NOMO-1 treated with dmso at 0.1 percent for 144 hours (cell line): Measurements from ENCODE around the gene C11orf98.
"Not testable (repeated sequence)": the region's sequence is repeated elsewhere in the genome, so short reads cannot be mapped to it uniquely, and the experiment has no call there.

ENCODE experiments used
- DNase-seq: peaks from one replicate; lab custom pipeline; 2025; ENCODE audit not compliant: unreplicated experiment; lab: John Stamatoyannopoulos, UW

C11orf98 gene

GRCh38 chr11:62654297-62654696, 10.7 kb downstream of the C11orf98 start:
- DNase-seq: no peak

GRCh38 chr11:62652161-62653006, 12.6 kb downstream of the C11orf98 start:
- DNase-seq: no peak

DNA sequence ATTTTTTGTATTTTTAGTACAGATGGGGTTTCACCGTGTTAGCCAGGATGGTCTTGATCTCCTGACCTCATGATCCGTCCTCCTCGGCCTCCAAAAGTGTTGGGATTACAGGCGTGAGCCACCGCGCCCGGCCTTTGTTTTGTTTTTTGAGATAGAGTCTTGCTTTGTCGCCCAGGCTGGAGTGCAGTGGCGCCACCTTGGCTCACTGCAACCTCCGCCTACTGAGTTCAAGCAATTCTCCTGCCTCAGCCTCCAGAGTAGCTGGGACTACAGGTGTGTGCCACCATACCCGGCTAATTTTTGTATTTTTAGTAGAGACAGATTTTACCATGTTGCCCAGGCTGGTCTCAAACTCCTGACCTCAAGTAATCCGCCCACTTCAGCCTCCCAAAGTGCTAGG, 14.7 kb downstream of the C11orf98 start:
- DNase-seq: not testable (repeated sequence)

DNA sequence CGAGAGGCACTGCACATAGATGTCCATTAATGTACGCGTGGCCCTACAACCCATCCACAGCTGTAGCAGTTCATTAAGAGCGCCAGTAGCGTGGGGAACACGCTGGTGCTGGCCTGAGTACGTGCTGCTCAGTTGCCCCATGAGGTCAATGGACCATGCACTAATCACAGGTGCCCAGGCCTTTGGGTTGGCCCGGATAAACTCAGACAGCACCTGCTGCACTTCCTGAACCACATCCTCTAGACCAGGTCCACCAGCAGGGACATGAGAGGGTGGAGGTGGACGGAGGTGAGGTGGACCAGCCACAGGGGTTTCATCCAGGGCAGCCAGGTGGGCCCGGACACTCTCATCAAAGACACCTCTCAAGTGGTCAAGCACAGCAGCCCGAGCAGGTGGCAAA, 15.5 kb downstream of the C11orf98 start:
- DNase-seq: no peak

- DNase-seq: no peak
Observed at GRCh38 chr11:62648967-62649364, 16.0 kb downstream of the C11orf98 start.

DNA sequence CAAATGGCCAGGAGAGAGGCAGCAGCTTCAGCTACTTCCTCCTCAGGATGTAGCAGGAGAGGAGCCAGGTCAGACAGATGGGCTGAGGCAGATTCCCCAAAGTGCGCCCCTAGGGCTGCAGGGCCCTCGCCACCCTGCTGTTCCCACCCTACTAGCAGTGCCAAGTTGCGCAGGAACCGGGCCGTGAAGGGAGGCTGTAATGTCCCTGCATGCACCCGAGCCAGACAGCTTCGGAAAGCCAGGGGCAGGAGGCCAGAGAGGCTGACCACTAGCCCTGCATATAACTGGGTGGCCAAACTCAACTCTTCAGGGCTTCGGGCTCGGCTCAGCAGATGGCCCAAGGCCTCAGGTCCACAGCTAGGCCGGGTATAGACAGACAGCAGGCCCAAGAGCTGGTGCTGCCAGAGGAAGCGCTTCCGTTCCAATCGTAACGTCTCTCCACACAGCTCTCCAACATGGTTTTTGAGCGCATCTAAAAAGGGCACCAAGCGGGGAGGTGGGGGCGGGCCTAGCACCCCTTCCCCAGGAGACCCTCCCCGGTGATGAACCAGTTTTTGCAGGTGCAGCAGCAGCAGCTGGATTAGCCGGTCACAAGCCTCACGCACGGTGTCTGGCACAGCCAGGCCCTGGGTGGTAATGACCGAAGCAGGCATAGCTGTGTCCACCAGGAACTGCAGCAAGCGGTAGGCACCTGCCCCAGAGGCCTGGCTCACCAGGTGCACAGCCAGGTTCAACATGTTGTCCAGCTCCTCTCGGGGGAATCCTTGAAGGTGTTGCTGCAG, 16.6 kb downstream of the C11orf98 start:
- no peak for DNase-seq

DNA sequence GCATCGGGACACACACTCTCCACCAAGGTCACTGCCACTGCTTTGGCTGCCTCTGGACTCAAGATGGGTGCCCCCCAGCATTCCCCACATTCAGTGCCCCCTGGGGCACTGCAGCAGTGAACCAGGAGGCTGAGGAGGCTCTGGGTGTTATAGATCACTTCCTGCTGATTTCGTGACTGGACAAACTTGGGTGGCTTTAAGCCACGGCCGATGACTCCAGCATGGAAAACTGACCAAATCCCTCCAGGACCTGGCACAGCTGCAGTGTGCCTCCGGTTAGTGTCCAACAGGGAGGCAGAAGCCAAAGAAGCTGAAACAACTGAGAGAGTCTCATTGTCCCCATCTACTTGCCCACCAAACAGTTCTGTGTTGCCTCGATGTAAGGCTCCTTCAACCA, 17.4 kb downstream of the C11orf98 start:
- no peak for DNase-seq

DNA sequence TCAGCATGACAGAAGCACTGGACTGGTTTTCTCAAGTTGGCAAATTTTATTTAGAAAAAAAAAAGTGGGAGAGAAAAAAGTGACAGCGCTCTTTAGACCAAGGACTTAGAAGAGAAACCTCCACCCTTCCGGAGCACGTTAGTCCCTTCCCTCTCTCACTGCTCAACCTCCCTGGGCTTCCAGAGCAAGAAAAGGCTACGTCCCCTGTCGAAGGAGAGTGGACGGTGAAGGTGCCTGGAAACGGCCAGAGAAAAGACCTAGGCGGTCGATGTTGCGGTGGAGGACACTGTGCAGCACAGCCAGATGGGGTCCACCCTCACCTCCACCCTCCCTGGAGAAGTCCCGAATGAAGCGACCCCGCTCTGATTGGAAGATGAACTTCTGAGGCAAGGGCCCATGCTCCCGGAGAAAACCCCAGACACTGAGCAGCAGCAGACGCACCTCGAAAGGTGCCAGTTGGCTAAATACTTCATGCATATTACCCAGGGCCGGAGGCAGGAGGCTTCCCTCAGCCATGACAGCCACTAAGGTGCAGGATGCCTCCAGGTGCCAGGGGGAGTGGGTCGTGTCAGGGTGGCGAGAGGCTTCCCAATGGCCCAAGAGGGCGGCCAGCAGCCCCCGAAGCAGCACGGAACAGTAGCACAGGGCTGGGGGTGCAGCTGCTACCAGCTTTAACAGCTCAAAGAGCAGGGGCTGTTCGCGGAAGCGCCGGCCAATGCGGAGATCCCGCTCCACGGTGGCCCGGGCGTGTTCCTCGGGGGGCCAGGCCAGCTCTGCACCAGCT, 18.0 kb downstream of the C11orf98 start:
- no peak for DNase-seq

DNA sequence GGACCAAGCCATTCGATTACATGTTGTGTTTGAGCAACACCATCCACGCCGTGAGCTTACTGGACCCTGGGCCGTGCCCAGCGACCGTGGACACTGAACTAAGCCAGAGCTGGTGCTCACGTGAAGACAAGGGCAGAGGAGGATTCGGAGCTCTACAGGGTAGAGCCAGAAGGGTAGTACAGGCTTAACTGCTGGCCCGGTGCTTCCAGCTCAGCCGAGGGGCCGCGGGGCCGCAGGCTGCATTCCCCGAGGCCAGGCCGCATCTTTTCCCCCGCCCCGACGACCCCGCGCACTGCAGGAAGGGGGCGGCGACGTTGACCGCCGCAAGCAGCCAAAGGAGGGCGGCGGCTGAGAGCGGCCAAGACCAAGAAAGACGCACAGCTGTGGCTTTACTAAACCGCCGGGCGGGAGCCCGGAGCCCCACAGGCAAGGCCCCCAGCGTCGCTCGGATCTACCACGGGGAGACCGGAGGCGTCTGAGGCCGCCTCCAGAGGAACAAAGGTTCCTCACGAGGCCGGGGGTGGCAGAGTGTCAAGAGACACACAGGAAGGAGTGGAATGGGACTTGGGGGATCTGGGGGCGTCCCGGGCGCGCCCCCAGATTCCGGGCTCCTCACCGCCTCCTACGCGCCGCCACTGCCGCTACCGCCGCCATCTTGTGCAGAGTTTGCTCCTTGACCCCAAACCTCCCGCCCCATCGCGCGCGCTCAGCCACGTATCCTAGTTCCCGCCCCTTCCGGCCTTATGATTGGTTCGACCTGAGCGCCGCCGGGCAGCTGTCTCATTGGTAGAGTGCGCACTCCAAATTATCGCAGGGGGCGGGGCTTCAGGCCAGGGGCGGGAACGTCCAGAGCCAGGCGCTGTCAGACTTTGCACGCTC, 18.8 kb downstream of the C11orf98 start, which contains the start of gene GANAB:
GANAB (minus strand) TSS at position 668 of the 879 bp plus-strand sequence; CDS start at position 654, 14 bp downstream.
- peak; percentile 99 for DNase-seq

- DNase-seq: no peak
Observed at GRCh38 chr11:62645671-62645945, 19.4 kb downstream of the C11orf98 start.

DNA sequence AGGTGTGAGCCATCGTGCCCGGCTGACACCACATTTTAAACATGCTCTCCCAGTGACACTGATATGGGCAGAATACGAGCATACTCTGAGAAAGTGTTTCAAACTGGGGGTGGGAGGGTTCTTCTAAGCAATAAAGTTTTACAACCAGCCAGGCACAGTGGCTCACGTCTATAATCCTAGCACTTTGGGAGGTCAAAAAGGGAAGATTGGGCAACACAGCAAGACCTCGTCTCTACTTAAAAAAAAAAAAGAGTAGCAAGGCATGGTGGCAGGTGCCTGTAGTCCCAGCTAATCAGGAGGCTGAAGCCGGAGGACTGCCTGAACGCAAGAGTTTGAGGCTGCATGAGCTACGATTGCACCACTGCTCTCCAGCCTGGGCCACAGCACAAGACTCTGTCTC, 20.8 kb downstream of the C11orf98 start:
- no peak for DNase-seq

DNA sequence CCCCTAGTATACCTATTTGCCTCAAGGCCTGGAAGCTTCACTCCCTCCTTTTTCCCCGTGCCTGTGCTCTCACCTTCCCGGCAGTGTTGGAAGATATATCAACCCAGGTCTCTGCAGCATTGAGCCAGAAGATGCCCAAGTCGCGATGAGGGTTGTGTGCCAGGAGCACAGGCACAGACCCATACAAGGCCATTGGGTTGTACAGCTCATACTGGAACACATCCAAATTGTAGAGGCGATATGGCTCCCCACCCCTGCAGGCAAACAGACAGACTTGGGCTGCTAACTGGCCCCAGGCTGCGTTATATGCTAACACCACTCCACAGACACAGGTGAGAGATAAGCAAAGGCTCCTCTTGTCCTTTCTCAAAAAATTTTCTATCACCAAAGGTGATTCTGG, 32.5 kb downstream of the C11orf98 start:
- no peak for DNase-seq

DNA sequence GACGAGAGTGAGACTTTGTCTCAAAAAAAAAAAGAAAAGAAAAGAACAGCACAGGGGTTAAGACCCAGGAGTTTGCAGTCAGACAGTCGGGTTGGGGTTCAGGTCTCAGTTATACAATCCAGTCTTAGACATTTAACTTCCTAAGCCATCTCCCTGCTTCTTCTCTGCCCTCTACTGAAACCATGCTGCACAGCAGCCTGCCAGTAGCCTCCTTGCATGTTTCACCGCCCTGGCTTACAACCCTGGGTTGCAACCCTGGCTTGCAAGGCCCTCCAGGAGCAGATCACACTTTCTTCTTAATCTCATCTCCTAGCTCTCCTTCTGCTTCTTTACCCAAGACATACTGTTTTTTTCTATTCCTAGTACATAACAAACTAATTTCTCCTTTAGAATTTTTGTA, 37.3 kb downstream of the C11orf98 start:
- DNase-seq: no peak

DNA sequence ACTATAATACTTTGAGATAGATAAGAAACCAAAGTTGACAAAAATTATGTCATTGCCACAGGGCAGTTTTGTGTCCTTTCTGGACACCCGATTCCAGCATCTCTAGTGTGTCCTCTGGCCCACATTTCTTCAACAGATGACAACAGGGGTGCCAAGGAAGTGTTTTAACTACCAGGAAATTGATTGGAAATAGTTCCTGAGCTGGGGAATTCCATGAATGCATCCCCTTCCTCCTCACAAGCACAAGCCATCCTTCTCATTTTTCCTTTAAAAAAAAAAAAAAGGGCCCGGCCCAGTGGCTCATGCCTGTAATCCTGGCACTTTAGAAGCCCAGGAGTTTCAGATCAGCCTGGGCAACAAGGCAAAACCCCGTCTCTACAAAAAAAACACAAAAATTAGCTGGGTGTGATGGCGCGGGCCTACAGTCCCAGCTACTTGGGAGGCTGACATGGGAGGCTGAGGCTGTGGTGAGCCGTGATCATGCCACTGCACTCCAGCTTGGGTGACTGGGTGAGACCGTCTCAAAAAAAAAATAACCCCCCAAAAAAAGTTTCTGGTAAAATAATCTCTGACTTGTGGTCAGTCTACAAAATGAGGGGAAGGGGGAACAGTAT, 42.4 kb downstream of the C11orf98 start:
- no peak for DNase-seq

- peak; percentile 93 for DNase-seq
Observed at GRCh38 chr11:62621567-62622470, 43.2 kb downstream of the C11orf98 start, which contains the start of gene B3GAT3. TSS of gene B3GAT3 (minus strand) at chr11:62621986. CDS start at chr11:62621947, 39 bp downstream.

DNA sequence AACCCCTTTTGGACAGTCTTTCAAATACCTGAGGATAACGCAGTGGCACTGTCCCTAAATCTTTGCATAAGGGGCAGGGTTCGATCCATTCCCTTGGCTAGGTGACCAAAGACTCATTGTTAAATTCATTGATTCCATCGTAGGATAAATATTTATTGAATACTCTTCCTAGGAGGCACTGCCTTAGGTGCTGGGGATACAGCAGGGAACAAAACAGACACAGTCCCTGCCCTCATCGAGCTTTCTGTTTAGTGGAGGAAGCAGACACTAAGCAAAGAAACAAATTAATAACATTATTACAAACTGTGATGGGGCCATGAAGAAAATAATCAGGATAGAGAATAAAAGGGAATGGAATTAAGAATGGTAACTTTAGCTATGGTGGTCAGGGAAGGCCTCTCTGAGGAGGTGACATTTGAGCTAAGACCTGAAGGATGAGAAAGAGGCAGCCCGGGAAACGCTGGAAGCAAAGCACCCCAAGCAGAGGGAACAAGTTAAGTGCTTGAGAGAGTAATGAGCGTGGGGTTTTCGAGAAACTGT, 43.9 kb downstream of the C11orf98 start:
- DNase-seq: no peak

DNA sequence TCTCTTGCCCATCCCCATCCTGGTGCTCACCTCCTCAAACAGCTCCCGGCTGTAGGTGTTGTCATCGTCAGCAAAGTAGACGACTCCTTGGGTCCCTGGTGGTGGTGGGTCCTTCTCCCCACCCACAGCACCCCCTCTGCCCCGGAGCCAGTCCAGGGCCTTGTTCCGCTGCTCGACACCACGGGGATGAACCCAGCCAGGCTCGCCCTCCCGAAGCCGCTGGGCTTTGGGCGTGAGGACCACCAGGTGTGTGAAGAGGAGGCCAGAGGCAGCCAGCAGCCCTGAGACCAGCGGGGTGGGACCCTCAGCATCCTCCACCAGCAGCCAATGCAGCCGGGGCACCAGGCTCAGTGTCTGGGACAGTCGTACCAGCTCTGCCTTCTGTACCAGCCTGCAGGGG, 48.1 kb downstream of the C11orf98 start:
- DNase-seq: not testable (repeated sequence)

- no peak for DNase-seq
Observed at GRCh38 chr11:62615521-62615920, 49.5 kb downstream of the C11orf98 start.

GRCh38 chr11:62614275-62614674, 50.7 kb downstream of the C11orf98 start:
- no peak for DNase-seq
